GM03348 (cell line): ENCODE results near the gene EZR.
A peak's percentile ranks its signal among the peaks of the same experiment; 100 is the strongest.

ENCODE experiments used
- DNase-seq: peaks from one replicate; pipeline ENCODE4 v3.0.0; 2012; ENCODE audit warnings: low spot score

The EZR gene

GRCh38 chr6:158729906-158730540 lies 89.1 kb downstream of the EZR start:
- DNase-seq = no peak

- no peak for DNase-seq
These were observed 93.5 kb downstream of the EZR start for GRCh38 chr6:158725704-158726103.

- no peak for DNase-seq
These were observed 96.9 kb downstream of the EZR start for GRCh38 chr6:158722176-158722729.

- DNase-seq = peak; percentile 52
These were observed 100.6 kb downstream of the EZR start for GRCh38 chr6:158718461-158719046.

GRCh38 chr6:158717341-158718330 lies 101.5 kb downstream of the EZR start:
- DNase-seq = no peak
